Breast epithelium (tissue), 4 donors: ENCODE data around the gene RALY. TPM values are rescaled to one million over a fixed set of nuclear protein-coding genes. Genes with fewer than 3 reads are reported as not detected.

Source experiments
- DNase-seq, 2 donors: peaks; one replicate each; pipeline ENCODE4 v3.0.0-alpha.2; 2019; ENCODE audit warnings: low spot score in 2 of 2
- H3K27ac ChIP-seq, 2 donors: fragments of 200-600 bp; sonication (generic) in 1 of 2; one replicate each; pipeline ENCODE4 v1.5.1; 2016 to 2019; ENCODE audit warnings: mild to moderate bottlenecking in 1 of 2
- H3K27me3 ChIP-seq, 2 donors: fragments of 200-600 bp; sonication (generic) in 1 of 2; one replicate each; pipeline versions ENCODE4 v1.5.1 to v1.6.0; 2017 to 2019; ENCODE audit warnings: control low read depth in 1 of 2, mild to moderate bottlenecking in 1 of 2
- H3K36me3 ChIP-seq: fragments of 200-600 bp; one replicate; pipeline ENCODE4 v1.5.1; 2019
- H3K4me1 ChIP-seq, 2 donors: fragments of 200-600 bp; sonication (generic); one replicate each; pipeline ENCODE4 v1.5.1; 2016 to 2019; ENCODE audit warnings: control low read depth in 1 of 2
- H3K4me3 ChIP-seq, 3 donors: fragments of 200-600 bp; sonication (generic); 1 replicate in 2 of 3; 2 replicates in 1 of 3; pipeline ENCODE4 v1.5.1; 2016 to 2019; ENCODE audit warnings: mild to moderate bottlenecking in 3 of 3, moderate library complexity in 2 of 3
- H3K9me3 ChIP-seq, 2 donors: fragments of 200-600 bp; sonication (generic) in 1 of 2; one replicate each; pipeline ENCODE4 v1.5.1; 2016 to 2019; ENCODE audit warnings: control low read depth in 1 of 2
- POLR2A ChIP-seq: fragments of 450-650 bp; IDR thresholded peaks from one replicate; pipeline ENCODE4 v1.6.1; 2016; ENCODE audit warnings: antibody characterized with exemption, mild to moderate bottlenecking, moderate library complexity
- POLR2AphosphoS5 ChIP-seq, 3 donors: sonication (generic); formaldehyde crosslinking; IDR thresholded peaks; one replicate each; pipeline ENCODE4 v1.6.1; 2017; ENCODE audit warnings: antibody characterized with exemption in 3 of 3
- intact Hi-C: fragments of 100-400 bp; cut with DNase I; formaldehyde crosslinking; loops from one replicate; pipeline ENCODE4 v1.15.1; 2023; ENCODE audit warnings: low total_unique reads
- total RNA-seq, 3 donors: library from RNA; depleted of rRNA; stranded (reverse); fragments of >200 nt; gene quantifications; one replicate each; pipeline ENCODE4 v1.1.0, GENCODE V29; 2016
- TF ChIP-seq, protein P1 (sequence below), 3 donors: fragments of 450-650 bp; IDR thresholded peaks; one replicate each; pipeline ENCODE4 v1.5.1; 2016 to 2017; ENCODE audit warnings: antibody characterized with exemption in 3 of 3, mild to moderate bottlenecking in 3 of 3, moderate library complexity in 3 of 3

The RALY gene
- total RNA-seq, 3 donors from 2014 or later = 73.5 to 120 (median 96.4) TPM

GRCh38 chr20:34040300-34040995 is 46.7 kb downstream of the RALY start:
- no peak for DNase-seq
- Histone ChIP-seq H3K4me1 (no peaks in the 10 kb centered on the region), H3K36me3 (no peaks in the 10 kb centered on the region), H3K27ac (no peak overlapping the region), H3K27me3 (no peaks in the 10 kb centered on the region), H3K9me3 (no peaks in the 10 kb centered on the region), H3K4me3 (no peak overlapping the region)
- intact Hi-C loops = no loop called here
- TF ChIP-seq, protein P1, sequence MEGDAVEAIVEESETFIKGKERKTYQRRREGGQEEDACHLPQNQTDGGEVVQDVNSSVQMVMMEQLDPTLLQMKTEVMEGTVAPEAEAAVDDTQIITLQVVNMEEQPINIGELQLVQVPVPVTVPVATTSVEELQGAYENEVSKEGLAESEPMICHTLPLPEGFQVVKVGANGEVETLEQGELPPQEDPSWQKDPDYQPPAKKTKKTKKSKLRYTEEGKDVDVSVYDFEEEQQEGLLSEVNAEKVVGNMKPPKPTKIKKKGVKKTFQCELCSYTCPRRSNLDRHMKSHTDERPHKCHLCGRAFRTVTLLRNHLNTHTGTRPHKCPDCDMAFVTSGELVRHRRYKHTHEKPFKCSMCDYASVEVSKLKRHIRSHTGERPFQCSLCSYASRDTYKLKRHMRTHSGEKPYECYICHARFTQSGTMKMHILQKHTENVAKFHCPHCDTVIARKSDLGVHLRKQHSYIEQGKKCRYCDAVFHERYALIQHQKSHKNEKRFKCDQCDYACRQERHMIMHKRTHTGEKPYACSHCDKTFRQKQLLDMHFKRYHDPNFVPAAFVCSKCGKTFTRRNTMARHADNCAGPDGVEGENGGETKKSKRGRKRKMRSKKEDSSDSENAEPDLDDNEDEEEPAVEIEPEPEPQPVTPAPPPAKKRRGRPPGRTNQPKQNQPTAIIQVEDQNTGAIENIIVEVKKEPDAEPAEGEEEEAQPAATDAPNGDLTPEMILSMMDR (IDR thresholded peaks at IDR 0.05) = no peak
- TF ChIP-seq POLR2A (no peak), POLR2AphosphoS5 (IDR thresholded peaks at IDR 0.05) (no peak)

DNA sequence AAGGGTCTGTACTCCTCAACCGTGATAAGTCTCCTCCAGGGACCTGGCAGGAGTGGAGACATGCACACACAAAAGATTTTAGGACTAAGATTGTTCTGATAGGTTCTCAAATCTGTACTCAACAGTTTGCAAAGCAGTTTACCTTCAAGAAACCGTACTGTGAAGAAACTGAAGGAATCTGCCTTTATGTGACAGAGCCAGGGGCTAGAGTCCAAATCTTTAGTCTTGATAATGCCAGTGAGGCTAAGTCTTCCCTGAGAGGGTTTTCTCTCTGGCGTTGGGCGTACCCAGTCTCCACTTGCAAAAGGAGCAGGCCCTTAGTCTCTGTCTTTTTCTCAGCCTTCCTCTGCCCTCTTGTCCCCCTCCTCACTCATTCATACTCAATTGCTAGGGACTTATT is 47.5 kb downstream of the RALY start:
- H3K4me3 ChIP-seq = no peak overlapping the region
- no peak for DNase-seq
- no peaks in the 10 kb centered on the region for H3K27me3 ChIP-seq
- intact Hi-C loops = no loop called here
- TF ChIP-seq POLR2AphosphoS5 (IDR thresholded peaks at IDR 0.05) (no peak), POLR2A (no peak)
- TF ChIP-seq, protein P1 (IDR thresholded peaks at IDR 0.05) = no peak
- no peaks in the 10 kb centered on the region for H3K9me3 ChIP-seq
- no peak overlapping the region for H3K27ac ChIP-seq
- H3K4me1 ChIP-seq = no peaks in the 10 kb centered on the region
- no peaks in the 10 kb centered on the region for H3K36me3 ChIP-seq

- intact Hi-C loops = no loop called here
- Histone ChIP-seq H3K4me3 (no peak overlapping the region), H3K27me3 (no peaks in the 10 kb centered on the region), H3K27ac (peak overlapping the region in 1 of 2 donors; percentile 23), H3K4me1 (no peaks in the 10 kb centered on the region), H3K9me3 (no peaks in the 10 kb centered on the region), H3K36me3 (no peaks in the 10 kb centered on the region)
- TF ChIP-seq POLR2AphosphoS5 (IDR thresholded peaks at IDR 0.05) (no peak), POLR2A (no peak)
- TF ChIP-seq, protein P1 (IDR thresholded peaks at IDR 0.05) = no peak
- DNase-seq = no peak
These were observed 48.6 kb downstream of the RALY start for GRCh38 chr20:34042262-34042661.

DNA sequence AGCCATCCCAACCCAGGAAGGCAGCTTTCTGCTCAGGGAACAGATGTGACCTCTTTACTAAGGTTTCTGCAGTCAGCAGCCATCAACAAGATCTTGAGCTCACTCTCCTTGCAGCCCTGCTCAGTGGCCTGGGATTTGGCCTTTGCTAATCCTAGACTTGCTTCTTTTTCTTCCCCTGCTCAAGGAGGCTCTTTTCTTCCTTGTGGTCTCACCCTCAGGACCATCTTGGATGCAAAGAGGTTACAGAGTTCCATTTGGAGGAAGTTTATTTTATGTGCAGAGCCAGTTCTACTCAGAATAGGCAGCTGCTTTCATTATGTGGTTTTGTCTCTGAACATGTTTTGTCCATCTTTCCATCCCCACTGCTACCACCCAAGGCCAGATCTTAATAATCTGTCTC is 49.3 kb downstream of the RALY start:
- Histone ChIP-seq H3K36me3 (no peaks in the 10 kb centered on the region), H3K27me3 (no peaks in the 10 kb centered on the region), H3K9me3 (no peaks in the 10 kb centered on the region), H3K4me3 (no peak overlapping the region), H3K27ac (no peak overlapping the region), H3K4me1 (no peaks in the 10 kb centered on the region)
- intact Hi-C loops = no loop called here
- no peak for DNase-seq
- no peak for TF ChIP-seq POLR2A
- TF ChIP-seq, protein P1 (IDR thresholded peaks at IDR 0.05) = no peak
- TF ChIP-seq POLR2AphosphoS5 (IDR thresholded peaks at IDR 0.05) = no peak

DNA sequence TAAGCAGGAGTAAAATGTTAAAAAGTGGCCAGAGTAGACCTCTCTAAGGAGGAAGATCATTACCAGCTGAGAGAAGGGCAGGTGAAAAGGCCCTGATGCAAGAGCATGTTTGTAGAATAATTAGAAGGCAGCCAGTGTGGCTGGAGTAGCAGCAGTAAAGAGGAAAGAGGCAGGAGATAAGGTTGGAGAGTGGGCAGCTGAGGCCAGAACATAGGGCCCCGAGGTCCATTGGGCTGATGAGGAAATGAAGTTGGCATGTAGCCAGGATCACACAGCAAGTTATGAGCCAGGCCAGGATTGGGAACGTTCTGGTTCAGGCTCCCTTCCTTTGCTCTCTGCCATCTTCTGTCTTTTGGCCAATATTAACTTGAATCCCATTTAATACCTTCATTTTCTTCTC is 51.6 kb downstream of the RALY start:
- intact Hi-C loops = no loop called here
- no peak for DNase-seq

More for the DNA sequence above, 51.6 kb downstream of the RALY start:
- Histone ChIP-seq H3K36me3 (no peaks in the 10 kb centered on the region), H3K4me3 (no peak overlapping the region), H3K9me3 (no peaks in the 10 kb centered on the region), H3K4me1 (peaks cover 0 to 6% of the 10 kb centered on the region in 2 donors), H3K27me3 (no peaks in the 10 kb centered on the region), H3K27ac (no peak overlapping the region)
- TF ChIP-seq POLR2AphosphoS5 (IDR thresholded peaks at IDR 0.05) = no peak
- TF ChIP-seq, protein P1 (IDR thresholded peaks at IDR 0.05) = no peak
- TF ChIP-seq POLR2A = no peak
